K562 (cell line): ENCODE measurements around the gene GJB4. TPM values are rescaled to one million over a fixed set of nuclear protein-coding genes. Genes with fewer than 3 reads are reported as not detected.

Experiments used
- CC2D1A ChIP-seq: fragments of 450-650 bp; IDR thresholded peaks from 2 replicates; pipeline ENCODE4 v1.6.1; 2017; ENCODE audit warnings: mild to moderate bottlenecking
- ELF4 ChIP-seq: fragments of 450-650 bp; formaldehyde crosslinking; IDR thresholded peaks from 2 replicates; pipeline ENCODE4 v1.4.0; 2022; ENCODE audit warnings: missing genetic modification characterization
- HMGN3 ChIP-seq: IDR thresholded peaks from 2 replicates; pipeline ENCODE4 v1.6.1; 2011; ENCODE audit warnings: borderline replicate concordance, low read depth, mild to moderate bottlenecking, mixed read lengths, low read length; ENCODE audit not compliant: insufficient read length; ENCODE audit errors: extremely low read depth
- ID3 ChIP-seq, 2 experiments: fragments of 250-450 bp in 1 of 2; fragments of 450-650 bp in 1 of 2; sonication (Bioruptor Pico) in 1 of 2; IDR thresholded peaks; 2 replicates each; pipeline versions ENCODE4 v1.6.1 to v1.8.0; 2016 to 2021; ENCODE audit warnings: mild to moderate bottlenecking in 2 of 2, moderate library complexity in 2 of 2, missing compliant biosample characterization in 1 of 2, missing genetic modification characterization in 1 of 2
- MCM5 ChIP-seq: fragments of 450-650 bp; IDR thresholded peaks from 2 replicates; pipeline ENCODE4 v1.6.1; 2016; ENCODE audit warnings: low read depth
- NKRF ChIP-seq: fragments of 450-650 bp; IDR thresholded peaks from 2 replicates; pipeline ENCODE4 v1.6.1; 2016; ENCODE audit warnings: borderline replicate concordance
- PREB ChIP-seq: sonication (generic); formaldehyde crosslinking; IDR thresholded peaks from 2 replicates; pipeline ENCODE4 v1.8.1; 2023; ENCODE audit warnings: mild to moderate bottlenecking, missing genetic modification reagents
- RREB1 ChIP-seq: fragments of 250-450 bp; sonication (Bioruptor Pico); IDR thresholded peaks from 2 replicates; pipeline ENCODE4 v1.4.0; 2020
- ZBTB49 ChIP-seq: sonication (generic); formaldehyde crosslinking; IDR thresholded peaks from 2 replicates; pipeline ENCODE4 v1.8.0; 2022; ENCODE audit warnings: missing genetic modification reagents, mild to moderate bottlenecking, borderline replicate concordance
- ZNF184 ChIP-seq: sonication (generic); formaldehyde crosslinking; IDR thresholded peaks from 2 replicates; pipeline ENCODE4 v1.5.0; 2020; ENCODE audit warnings: missing genetic modification reagents
- ZNF280A ChIP-seq: fragments of 450-650 bp; IDR thresholded peaks from 2 replicates; pipeline ENCODE4 v1.6.1; 2018; ENCODE audit warnings: mild to moderate bottlenecking, low read depth; ENCODE audit not compliant: partially characterized antibody
- ZNF3 ChIP-seq: fragments of 250-450 bp; sonication (Bioruptor Pico); IDR thresholded peaks from 2 replicates; pipeline ENCODE4 v1.5.0; 2021; ENCODE audit warnings: mild to moderate bottlenecking, moderate library complexity
- polyA plus RNA-seq, 8 experiments: library from polyadenylated mRNA; depleted of rRNA in 4 of 8; stranded (reverse) in 5 of 8; unstranded in 3 of 8; fragments of >200 nt; fragmentation: Nextera tagmentation in 2 of 8; fragmentation: Illumina TruSeq in 1 of 8; extraction: Ambion mirVana in 2 of 8; extraction: Trizol in 1 of 8; gene quantifications; 2 replicates each; pipeline versions ENCODE4 v1.2.1 to v1.2.3, GENCODE V29; 2011 to 2014; ENCODE audit warnings: inconsistent platforms in 1 of 8, missing spikeins in 1 of 8
- total RNA-seq, 7 experiments: library from RNA; depleted of rRNA in 6 of 7; stranded (reverse); fragments of >200 nt in 6 of 7; fragmentation: Illumina TruSeq in 2 of 7; extraction: Trizol in 2 of 7; gene quantifications; 2 replicates each; pipeline versions ENCODE4 v1.2.1 to v1.2.3, GENCODE V29; 2011 to 2021; ENCODE audit warnings: low replicate concordance in 1 of 7

Gene GJB4
- total and polyA plus RNA-seq, 9 of the 15 experiments (the other 6 are each of a cell fraction or from before 2014, with no cell fraction given), result 0.03 TPM; not detected in 8

- no peak for TF ChIP-seq RREB1
- TF ChIP-seq ZNF3 (CRISPR knock-in tag), result no peak
- no peak for TF ChIP-seq ZBTB49 (CRISPR knock-in tag)
- TF ChIP-seq CC2D1A, result no peak
- no peak for TF ChIP-seq ZNF280A
- TF ChIP-seq ZNF184 (CRISPR knock-in tag), result no peak
- no peak for TF ChIP-seq HMGN3
- no peak for TF ChIP-seq MCM5
- no peak for TF ChIP-seq ID3 (CRISPR knock-in tag; IDR thresholded peaks at IDR 0.05)
- TF ChIP-seq ID3 (tag; IDR thresholded peaks at IDR 0.05), result no peak
- TF ChIP-seq ELF4 (CRISPR knock-in tag), result no peak
- no peak for TF ChIP-seq PREB
- no peak for TF ChIP-seq NKRF
Observed at GRCh38 chr1:34721646-34722355, 37.7 kb upstream of the GJB4 start (continued).
